HepG2 (cell line): ENCODE data around the gene KLHL12. TPM values are rescaled to one million over a fixed set of nuclear protein-coding genes. Genes with fewer than 3 reads are reported as not detected.
A peak's percentile ranks its signal among the peaks of the same experiment; 100 is the strongest.

Experiments
- CREBL2 ChIP-seq: sonication (generic); formaldehyde crosslinking; IDR thresholded peaks from 2 replicates; pipeline ENCODE4 v1.8.1; 2023; ENCODE audit warnings: missing genetic modification reagents, mild to moderate bottlenecking, borderline replicate concordance
- GABPA ChIP-seq, 2 experiments: IDR thresholded peaks; 2 replicates each; pipeline ENCODE4 v1.6.1; 2011 to 2016; ENCODE audit warnings: low read depth in 2 of 2, low read length in 1 of 2, missing biosample characterization in 1 of 2, missing genetic modification characterization in 1 of 2
- MAX ChIP-seq: IDR thresholded peaks from 2 replicates; pipeline ENCODE4 v1.6.1; 2012; ENCODE audit warnings: inconsistent platforms
- MNT ChIP-seq: fragments of 450-650 bp; IDR thresholded peaks from 2 replicates; pipeline ENCODE4 v1.6.1; 2016
- MYPOP ChIP-seq: sonication (generic); formaldehyde crosslinking; IDR thresholded peaks from 2 replicates; pipeline ENCODE4 v1.8.1; 2023; ENCODE audit warnings: mild to moderate bottlenecking, moderate library complexity, missing genetic modification reagents
- MZF1 ChIP-seq: sonication (generic); formaldehyde crosslinking; IDR thresholded peaks from 2 replicates; pipeline ENCODE4 v1.8.1; 2023; ENCODE audit warnings: mild to moderate bottlenecking, missing genetic modification reagents, borderline replicate concordance
- PRDM15 ChIP-seq: sonication (generic); formaldehyde crosslinking; IDR thresholded peaks from 2 replicates; pipeline ENCODE4 v1.4.0; 2020; ENCODE audit warnings: missing genetic modification reagents
- REXO4 ChIP-seq: sonication (generic); formaldehyde crosslinking; IDR thresholded peaks from 2 replicates; pipeline ENCODE4 v1.8.0; 2022; ENCODE audit warnings: missing genetic modification reagents, mild to moderate bottlenecking, borderline replicate concordance
- SP1 ChIP-seq, 2 experiments: fragments of 450-650 bp in 1 of 2; sonication (generic) in 1 of 2; formaldehyde crosslinking in 1 of 2; IDR thresholded peaks; 2 replicates each; pipeline versions ENCODE4 v1.4.0 to v1.6.1; 2016 to 2020; ENCODE audit warnings: missing genetic modification reagents in 1 of 2
- SSRP1 ChIP-seq: IDR thresholded peaks from 2 replicates; pipeline ENCODE4 v1.6.1; 2016; ENCODE audit warnings: control low read depth
- ZNF292 ChIP-seq: sonication (generic); formaldehyde crosslinking; IDR thresholded peaks from 2 replicates; pipeline ENCODE4 v1.8.1; 2022; ENCODE audit warnings: mild to moderate bottlenecking, low read depth, missing genetic modification reagents, borderline replicate concordance
- ZNF382 ChIP-seq: sonication (generic); formaldehyde crosslinking; IDR thresholded peaks from 2 replicates; pipeline ENCODE4 v1.5.0; 2020; ENCODE audit warnings: missing genetic modification reagents, mild to moderate bottlenecking, borderline replicate concordance
- ZNF496 ChIP-seq: sonication (generic); formaldehyde crosslinking; IDR thresholded peaks from 2 replicates; pipeline ENCODE4 v1.8.1; 2023; ENCODE audit warnings: mild to moderate bottlenecking, moderate library complexity, missing genetic modification reagents; ENCODE audit not compliant: insufficient replicate concordance
- ZNF569 ChIP-seq: sonication (generic); formaldehyde crosslinking; IDR thresholded peaks from 2 replicates; pipeline ENCODE4 v1.5.0; 2020; ENCODE audit warnings: mild to moderate bottlenecking, missing genetic modification reagents, moderate library complexity, borderline replicate concordance
- ZNF576 ChIP-seq: sonication (generic); formaldehyde crosslinking; IDR thresholded peaks from 2 replicates; pipeline ENCODE4 v1.4.0; 2020; ENCODE audit warnings: mild to moderate bottlenecking, missing genetic modification reagents
- ZNF629 ChIP-seq: sonication (generic); formaldehyde crosslinking; conservative IDR thresholded peaks from 2 replicates; pipeline ENCODE4 v1.5.0; 2020; ENCODE audit warnings: missing genetic modification reagents
- ZNF7 ChIP-seq: IDR thresholded peaks from 2 replicates; pipeline ENCODE4 v1.6.1; 2016; ENCODE audit warnings: missing biosample characterization, missing genetic modification reagents
- ZNF790 ChIP-seq: sonication (generic); formaldehyde crosslinking; IDR thresholded peaks from 2 replicates; pipeline ENCODE4 v1.8.0; 2022; ENCODE audit warnings: missing genetic modification reagents, mild to moderate bottlenecking, borderline replicate concordance
- polyA plus RNA-seq, 8 experiments: library from polyadenylated mRNA; depleted of rRNA in 3 of 8; stranded (reverse) in 7 of 8; unstranded in 1 of 8; fragments of >200 nt; fragmentation: Illumina TruSeq in 4 of 8; extraction: Trizol in 4 of 8; gene quantifications; 2 replicates each; pipeline versions ENCODE4 v1.2.1 to v1.2.3, GENCODE V29; 2011 to 2016; ENCODE audit warnings: low read depth in 4 of 8, missing spikeins in 1 of 8, mixed read lengths in 1 of 8; ENCODE audit not compliant: insufficient read depth in 1 of 8
- total RNA-seq, 5 experiments: library from RNA; depleted of rRNA; stranded (reverse); fragments of >200 nt; fragmentation: Illumina TruSeq; extraction: Trizol; gene quantifications; 2 replicates each; pipeline ENCODE4 v1.2.3, GENCODE V29; 2016; ENCODE audit warnings: low read depth in 1 of 5

Gene KLHL12
- total and polyA plus RNA-seq, 2 of the 13 experiments (the other 11 are each of a cell fraction or from before 2014, with no cell fraction given): 19.2 to 25.2 TPM

GRCh38 chr1:202926581-202927491 lies at the start of gene KLHL12 (continued):
- TF ChIP-seq PRDM15 (CRISPR knock-in tag) (peak; percentile 89), CREBL2 (CRISPR knock-in tag) (0 out of 2 replicates have a peak, but pooled peaks have one; percentile 50), ZNF7 (CRISPR knock-in tag) (0 out of 2 replicates have a peak, but pooled peaks have one; percentile 9), ZNF496 (CRISPR knock-in tag) (no peak), ZNF629 (CRISPR knock-in tag) (peak; percentile 45; the same call in 1 of the 2 replicates), MYPOP (CRISPR knock-in tag) (peak; percentile 69; the same call in 1 of the 2 replicates), ZNF569 (no peak), REXO4 (no peak), ZNF292 (CRISPR knock-in tag) (peak; percentile 74; the same call in 1 of the 2 replicates), ZNF576 (CRISPR knock-in tag) (no peak; the same call in 1 of the 2 replicates), GABPA (IDR thresholded peaks at IDR 0.05; ENCODE audit: low read depth, low read length) (peak; percentile 40; the same call in 1 of the 2 replicates), GABPA (CRISPR knock-in tag; IDR thresholded peaks at IDR 0.05; ENCODE audit: low read depth) (peak; percentile 71), SP1 (IDR thresholded peaks at IDR 0.05) (no peak), SP1 (CRISPR knock-in tag; IDR thresholded peaks at IDR 0.05) (peak; percentile 92), MZF1 (CRISPR knock-in tag) (0 out of 2 replicates have a peak, but pooled peaks have one; percentile 77), ZNF382 (CRISPR knock-in tag) (no peak), ZNF790 (CRISPR knock-in tag) (no peak), MNT (peak; percentile 89), MAX (peak; percentile 85), SSRP1 (CRISPR knock-in tag) (no peak)
